Daoy (cell line): ENCODE results near the gene ALDH9A1. TPM values are rescaled to one million over a fixed set of nuclear protein-coding genes. Genes with fewer than 3 reads are reported as not detected.
A peak's percentile ranks its signal among the peaks of the same experiment; 100 is the strongest.
"Not testable (repeated sequence)": the region's sequence is repeated elsewhere in the genome, so short reads cannot be mapped to it uniquely, and the experiment has no call there.

Source experiments
- DNase-seq: peaks from one replicate; pipeline ENCODE4 v3.0.0-alpha.2; 2015; ENCODE audit warnings: low read depth
- total RNA-seq: library from RNA; depleted of rRNA; stranded (reverse); fragments of >200 nt; shearing (Covaris generic); gene quantifications from 2 replicates; pipeline ENCODE4 v1.2.3, GENCODE V29; 2014

The ALDH9A1 gene
- total RNA-seq, 1 experiment from 2014 or later, result 45.1 TPM

GRCh38 chr1:165645654-165646366 lies 52.6 kb downstream of the ALDH9A1 start:
- DNase-seq, result peak; percentile 61

- DNase-seq, result peak; percentile 11
Measured at GRCh38 chr1:165644064-165644735, 54.2 kb downstream of the ALDH9A1 start.

GRCh38 chr1:165641231-165641987 lies 57.0 kb downstream of the ALDH9A1 start:
- no peak for DNase-seq

- no peak for DNase-seq
Measured at GRCh38 chr1:165639821-165640623, 58.3 kb downstream of the ALDH9A1 start.

GRCh38 chr1:165638211-165638610 lies 60.2 kb downstream of the ALDH9A1 start:
- DNase-seq, result not testable (repeated sequence)

- peak; percentile 29 for DNase-seq
Measured at GRCh38 chr1:165637427-165637826, 60.9 kb downstream of the ALDH9A1 start.

- no peak for DNase-seq
Measured at GRCh38 chr1:165635823-165636222, 62.5 kb downstream of the ALDH9A1 start.

GRCh38 chr1:165635329-165635728 lies 63.0 kb downstream of the ALDH9A1 start:
- DNase-seq, result no peak

GRCh38 chr1:165634154-165634921 lies 64.0 kb downstream of the ALDH9A1 start:
- DNase-seq, result no peak

- DNase-seq, result peak; percentile 21
Measured at GRCh38 chr1:165633614-165634013, 64.7 kb downstream of the ALDH9A1 start.

- DNase-seq, result no peak
Measured at GRCh38 chr1:165632491-165632890, 65.9 kb downstream of the ALDH9A1 start.

- no peak for DNase-seq
Measured at GRCh38 chr1:165632152-165632469, 66.3 kb downstream of the ALDH9A1 start.

- DNase-seq, result peak; percentile 89
Measured at GRCh38 chr1:165631342-165632151, 66.8 kb downstream of the ALDH9A1 start.

- peak; percentile 98 for DNase-seq
Measured at GRCh38 chr1:165630629-165631341, 67.6 kb downstream of the ALDH9A1 start, which contains the start of gene MGST3. Gene MGST3 (plus strand): TSS chr1:165631234. CDS start chr1:165649848, 18,614 bp downstream.

GRCh38 chr1:165629848-165630628 lies 68.3 kb downstream of the ALDH9A1 start:
- DNase-seq, result no peak

GRCh38 chr1:165629151-165629550 lies 69.2 kb downstream of the ALDH9A1 start:
- no peak for DNase-seq

- DNase-seq, result no peak
Measured at GRCh38 chr1:165628147-165628822, 70.1 kb downstream of the ALDH9A1 start.

- no peak for DNase-seq
Measured at GRCh38 chr1:165624441-165624840, 73.9 kb downstream of the ALDH9A1 start.
